Naive thymus-derived CD4-positive, alpha-beta T cell (primary cell): ENCODE results near the gene GVQW3. TPM values are rescaled to one million over a fixed set of nuclear protein-coding genes. Genes with fewer than 3 reads are reported as not detected.

Experiments used
- ATAC-seq: fragments of 150-1000 bp; cut with Tn5 transposase; 2 replicates; pipeline ENCODE4 v1.10.0; 2021; ENCODE audit warnings: mild to moderate bottlenecking, moderate library complexity
- CTCF ChIA-PET: fragments of 350-600 bp; sonication (Branson Sonifier 250); formaldehyde crosslinking; loops from one replicate; lab custom pipeline; 2021; ENCODE audit warnings: antibody characterized with exemption; lab: Charles Lee
- POLR2A ChIA-PET: fragments of 350-600 bp; sonication (Branson Sonifier 250); formaldehyde crosslinking; loops from one replicate; lab custom pipeline; 2021; ENCODE audit warnings: antibody characterized with exemption, inconsistent platforms; lab: Charles Lee
- DNase-seq, 9 donors: peaks; one replicate each; pipeline versions ENCODE4 v3.0.0 to v3.0.0-alpha.2; 2020 to 2022; ENCODE audit warnings: mixed read lengths in 1 of 9
- H3K27ac ChIP-seq: one replicate; pipeline ENCODE4 v1.7.0; 2013; ENCODE audit warnings: mild to moderate bottlenecking, low read depth, low read length, moderate library complexity
- H3K27me3 ChIP-seq, 2 donors: one replicate each; pipeline ENCODE4 v1.7.0; 2013; ENCODE audit warnings: low read length in 2 of 2, mild to moderate bottlenecking in 2 of 2, moderate library complexity in 2 of 2; ENCODE audit not compliant: control insufficient read depth in 2 of 2, insufficient read depth in 2 of 2
- H3K36me3 ChIP-seq, 3 experiments: 1 replicate in 2 of 3; 2 replicates in 1 of 3; pipeline ENCODE4 v1.7.0; 2013; ENCODE audit warnings: low read length in 3 of 3, mild to moderate bottlenecking in 3 of 3, moderate library complexity in 1 of 3; ENCODE audit not compliant: insufficient read depth in 3 of 3, control insufficient read depth in 2 of 3
- H3K4me1 ChIP-seq, 2 donors: one replicate each; pipeline ENCODE4 v1.7.0; 2013; ENCODE audit warnings: low read length in 2 of 2, mild to moderate bottlenecking in 2 of 2, moderate library complexity in 1 of 2; ENCODE audit not compliant: control insufficient read depth in 2 of 2, insufficient read depth in 2 of 2
- H3K4me3 ChIP-seq: 2 replicates; pipeline ENCODE4 v1.7.0; 2013; ENCODE audit warnings: mild to moderate bottlenecking, low read length
- H3K9me3 ChIP-seq, 3 experiments: 1 replicate in 2 of 3; 2 replicates in 1 of 3; pipeline ENCODE4 v1.7.0; 2013; ENCODE audit warnings: low read length in 3 of 3; ENCODE audit not compliant: control insufficient read depth in 2 of 3
- H3K27ac Mint-ChIP-seq, 9 donors: one replicate each; pipeline ENCODE4 v1.8.0; 2020 to 2022; ENCODE audit warnings: mixed read lengths in 9 of 9, mild to moderate bottlenecking in 8 of 9, moderate library complexity in 5 of 9, inconsistent platforms in 2 of 9
- H3K27me3 Mint-ChIP-seq, 5 donors: one replicate each; pipeline ENCODE4 v1.8.0; 2021 to 2022; ENCODE audit warnings: mixed read lengths in 5 of 5, mild to moderate bottlenecking in 1 of 5
- H3K36me3 Mint-ChIP-seq, 5 donors: one replicate each; pipeline ENCODE4 v1.8.0; 2020 to 2022; ENCODE audit warnings: mixed read lengths in 5 of 5, mild to moderate bottlenecking in 3 of 5, inconsistent platforms in 1 of 5
- H3K4me1 Mint-ChIP-seq, 7 donors: one replicate each; pipeline ENCODE4 v1.8.0; 2020 to 2022; ENCODE audit warnings: mixed read lengths in 7 of 7, mild to moderate bottlenecking in 3 of 7, inconsistent platforms in 1 of 7
- H3K4me3 Mint-ChIP-seq, 10 donors: one replicate each; pipeline ENCODE4 v1.8.0; 2020 to 2022; ENCODE audit warnings: mild to moderate bottlenecking in 10 of 10, mixed read lengths in 10 of 10, moderate library complexity in 6 of 10, inconsistent platforms in 2 of 10
- H3K9me3 Mint-ChIP-seq, 11 donors: one replicate each; pipeline ENCODE4 v1.8.0; 2020 to 2022; ENCODE audit warnings: mixed read lengths in 11 of 11, mild to moderate bottlenecking in 4 of 11, inconsistent platforms in 1 of 11, moderate library complexity in 1 of 11
- intact Hi-C, 2 donors: fragments of 100-400 bp; cut with micrococcal nuclease; formaldehyde crosslinking; loops; one replicate each; pipeline ENCODE4 v1.15.1; 2023
- polyA plus RNA-seq, 2 donors: library from polyadenylated mRNA; unstranded; fragments of 300-500 nt; fragmentation: Illumina TruSeq; gene quantifications; one replicate each; pipeline ENCODE4 v1.2.3, GENCODE V29; 2021
- total RNA-seq, 6 experiments: library from RNA in 5 of 6; stranded (reverse) in 5 of 6; gene quantifications; 1 replicate in 5 of 6; 2 replicates in 1 of 6; pipeline ENCODE4 v1.2.3 and lab custom pipeline; 2021 to 2026

Gene GVQW3
- total and polyA plus RNA-seq, 7 experiments from 2014 or later = 2.1 to 9.1 (median 5.4) TPM

DNA sequence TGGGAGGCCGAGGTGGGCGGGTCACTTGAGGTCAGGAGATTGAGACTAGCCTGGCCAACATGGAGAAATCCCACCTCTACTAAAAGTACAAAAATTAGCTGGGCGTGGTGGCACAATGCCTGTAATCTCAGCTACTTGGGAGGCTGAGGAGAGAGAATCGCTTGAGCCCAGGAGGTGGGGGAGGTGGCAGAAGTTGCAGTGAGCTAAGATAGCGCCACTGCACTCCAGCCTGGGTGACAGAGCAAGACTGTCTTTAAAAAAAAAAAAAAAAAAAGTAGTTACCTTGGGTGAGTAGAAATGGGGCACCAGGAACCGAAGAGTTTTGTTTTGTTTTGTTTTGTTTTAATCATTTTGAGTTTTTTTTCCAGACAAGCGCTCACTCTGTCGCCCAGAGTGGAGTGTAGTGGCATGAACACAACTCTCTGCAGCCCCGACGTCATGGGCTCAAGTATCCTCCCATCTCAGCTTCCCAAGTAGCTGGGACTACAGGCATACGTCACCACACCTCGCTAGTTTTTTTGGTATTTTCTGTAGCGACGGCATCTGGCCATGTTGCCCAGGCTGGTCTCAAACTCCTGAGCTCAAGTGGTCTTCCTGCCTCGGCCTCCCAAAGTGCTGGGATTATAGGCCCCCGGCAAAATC, 16.0 kb upstream of the GVQW3 start:
- H3K27ac Mint-ChIP-seq = no peak overlapping the region
- POLR2A ChIA-PET = no interaction called here
- peaks cover 0 to 28% (median 10%) of the 10 kb centered on the region in 5 donors for H3K36me3 Mint-ChIP-seq
- intact Hi-C loops = no loop called here
- ATAC-seq (no peak), DNase-seq (no peak)
- H3K9me3 Mint-ChIP-seq = no peaks in the 10 kb centered on the region
- H3K27ac ChIP-seq = no peak overlapping the region
- peaks cover 12 to 48% (median 35%) of the 10 kb centered on the region in 7 donors for H3K4me1 Mint-ChIP-seq
- no peaks in the 10 kb centered on the region for H3K4me1 ChIP-seq
- no peak overlapping the region for H3K4me3 Mint-ChIP-seq
- H3K4me3 ChIP-seq = no peak overlapping the region
- H3K27me3 ChIP-seq = no peaks in the 10 kb centered on the region
- H3K9me3 ChIP-seq = no peaks in the 10 kb centered on the region
- H3K36me3 ChIP-seq = peaks cover 0 to 17% (median 0%) of the 10 kb centered on the region in 3 experiments
- no peaks in the 10 kb centered on the region for H3K27me3 Mint-ChIP-seq
- CTCF ChIA-PET = no interaction called here

DNA sequence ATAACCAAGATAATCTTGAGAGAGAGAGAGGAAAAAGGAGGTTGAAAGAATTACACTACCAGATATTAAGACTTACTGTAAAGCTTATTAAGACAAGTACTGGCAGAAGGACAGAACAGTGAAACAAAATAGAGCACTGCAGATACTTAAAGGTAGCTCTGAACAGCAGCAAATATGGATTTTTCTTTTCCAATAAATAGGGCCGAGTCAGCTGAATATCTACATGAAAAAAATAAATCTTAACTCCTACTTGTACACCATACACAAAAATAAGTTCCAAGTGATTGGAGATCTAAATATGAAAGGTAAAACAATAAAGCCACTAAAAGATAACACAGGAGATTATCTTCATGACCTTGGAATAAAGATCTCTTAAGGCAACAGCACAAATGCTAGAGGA, 12.6 kb upstream of the GVQW3 start:
- Histone ChIP-seq H3K4me3 (no peak overlapping the region), H3K27ac (no peak overlapping the region), H3K9me3 (no peaks in the 10 kb centered on the region), H3K4me1 (no peaks in the 10 kb centered on the region), H3K27me3 (no peaks in the 10 kb centered on the region), H3K36me3 (peaks cover 0 to 12% (median 0%) of the 10 kb centered on the region in 3 experiments)
- peak overlapping the region in 3 of 9 donors; percentile 10 to 32 (median 13) for H3K27ac Mint-ChIP-seq
- DNase-seq (no peak), ATAC-seq (no peak)
- peaks cover 0 to 18% (median 9%) of the 10 kb centered on the region in 5 donors for H3K36me3 Mint-ChIP-seq
- H3K4me1 Mint-ChIP-seq = peaks cover 19 to 59% (median 40%) of the 10 kb centered on the region in 7 donors
- no peak overlapping the region for H3K4me3 Mint-ChIP-seq
- intact Hi-C loops = no loop called here
- CTCF ChIA-PET = no interaction called here
- POLR2A ChIA-PET = no interaction called here
- no peaks in the 10 kb centered on the region for H3K27me3 Mint-ChIP-seq
- no peaks in the 10 kb centered on the region for H3K9me3 Mint-ChIP-seq

DNA sequence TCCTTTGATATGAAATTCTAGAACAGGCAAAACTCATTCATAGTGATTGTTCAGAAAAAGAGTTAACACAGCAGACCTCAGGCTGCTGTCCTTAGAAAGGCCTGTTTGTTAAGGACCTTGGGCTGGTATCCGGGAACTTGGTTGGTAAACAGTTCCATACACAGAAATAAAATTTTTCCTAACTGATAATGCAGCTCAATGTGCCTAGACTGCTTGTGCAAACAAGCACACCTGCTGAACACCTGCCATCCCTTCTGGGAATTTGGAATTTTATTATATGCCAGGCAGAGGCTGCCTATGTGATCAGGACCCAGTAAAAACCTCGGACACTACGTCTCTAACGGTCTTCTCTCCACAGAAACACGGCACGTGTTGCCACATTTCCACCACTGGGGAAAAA, 11.7 kb upstream of the GVQW3 start:
- CTCF ChIA-PET = no interaction called here
- Histone ChIP-seq H3K27me3 (no peaks in the 10 kb centered on the region), H3K4me1 (no peaks in the 10 kb centered on the region), H3K36me3 (peaks cover 0 to 8% (median 0%) of the 10 kb centered on the region in 3 experiments), H3K4me3 (no peak overlapping the region), H3K9me3 (no peaks in the 10 kb centered on the region), H3K27ac (no peak overlapping the region)
- H3K4me3 Mint-ChIP-seq = no peak overlapping the region
- H3K27me3 Mint-ChIP-seq = no peaks in the 10 kb centered on the region
- intact Hi-C loops = no loop called here
- H3K4me1 Mint-ChIP-seq = peaks cover 24 to 65% (median 46%) of the 10 kb centered on the region in 7 donors
- POLR2A ChIA-PET = no interaction called here
- no peak overlapping the region for H3K27ac Mint-ChIP-seq
- H3K9me3 Mint-ChIP-seq = no peaks in the 10 kb centered on the region
- DNase-seq (no peak), ATAC-seq (no peak)
- H3K36me3 Mint-ChIP-seq = peaks cover 0 to 13% (median 6%) of the 10 kb centered on the region in 5 donors

DNA sequence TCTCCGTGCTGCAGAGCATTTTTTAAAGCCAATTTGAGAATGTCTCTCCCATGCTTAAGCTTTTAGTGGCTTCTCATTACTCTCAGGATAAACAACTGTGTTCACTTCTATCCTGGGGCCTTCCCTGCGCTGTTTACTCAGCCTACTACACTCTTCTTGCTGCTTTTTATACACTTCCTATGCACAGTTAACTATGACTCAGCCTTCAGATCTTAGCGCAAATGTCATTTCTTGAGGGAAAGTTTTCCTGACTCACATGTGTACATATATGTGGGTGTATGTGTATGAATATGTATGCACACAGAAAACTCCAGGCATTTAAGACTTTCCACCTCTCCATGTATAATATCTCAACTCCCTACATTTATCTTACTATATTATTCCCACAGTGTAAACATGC, 10.0 kb upstream of the GVQW3 start:
- no peak for DNase-seq
- no peaks in the 10 kb centered on the region for H3K27me3 ChIP-seq
- Mint-ChIP-seq H3K27me3 (no peaks in the 10 kb centered on the region), H3K9me3 (no peaks in the 10 kb centered on the region), H3K4me3 (peak overlapping the region in 4 of 10 donors; percentile 2 to 22 (median 11)), H3K4me1 (peaks cover 27 to 72% (median 61%) of the 10 kb centered on the region in 7 donors), H3K27ac (peak overlapping the region in 6 of 9 donors; percentile 2 to 59 (median 10)), H3K36me3 (peaks cover 0 to 3% (median 0%) of the 10 kb centered on the region in 5 donors)
- H3K27ac ChIP-seq = no peak overlapping the region
- ChIA-PET CTCF (no interaction called here), POLR2A (no interaction called here)
- no peak overlapping the region for H3K4me3 ChIP-seq
- H3K36me3 ChIP-seq = no peaks in the 10 kb centered on the region
- ATAC-seq = peak; percentile 49
- H3K9me3 ChIP-seq = no peaks in the 10 kb centered on the region
- H3K4me1 ChIP-seq = peaks cover 0 to 2% of the 10 kb centered on the region in 2 donors
- intact Hi-C loops = no loop called here

DNA sequence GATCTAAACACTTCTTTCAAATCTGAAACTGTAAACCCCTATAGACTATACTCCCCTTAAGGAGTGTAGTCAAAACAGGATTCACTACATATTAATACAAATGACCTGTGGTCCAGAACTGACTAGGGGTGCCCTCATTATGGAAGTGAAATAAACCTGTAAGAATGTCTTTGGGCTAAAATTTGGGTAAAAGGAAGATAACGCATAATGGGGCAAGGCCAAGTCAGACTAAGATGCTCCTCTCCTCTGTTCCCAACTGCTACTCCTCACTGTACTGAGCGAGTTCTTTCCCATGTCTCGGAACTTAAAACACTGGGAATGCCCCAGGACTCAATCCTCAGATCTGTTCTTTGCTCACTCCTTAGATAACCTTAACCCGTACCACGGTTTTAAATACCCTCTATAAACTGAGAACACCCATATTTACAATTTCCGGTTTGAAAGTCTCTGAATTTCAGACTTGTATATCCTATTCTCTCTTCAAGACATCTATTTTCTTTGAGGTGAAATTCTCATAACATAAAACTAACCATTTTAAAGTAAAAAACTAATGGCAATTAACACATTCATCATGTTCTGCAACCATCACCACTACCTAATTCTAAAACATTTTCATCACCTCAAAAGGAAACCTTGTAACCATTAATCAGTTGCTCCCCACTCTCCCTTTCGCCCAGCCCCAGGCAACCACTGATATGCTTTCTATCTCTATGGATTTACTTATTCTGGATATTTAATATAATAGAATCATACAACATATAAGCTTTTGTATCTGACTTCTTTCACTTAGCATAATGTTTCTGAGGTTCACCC, 4.2 kb upstream of the GVQW3 start:
- DNase-seq (no peak), ATAC-seq (no peak)
- Histone ChIP-seq H3K4me1 (peaks cover 15 to 33% of the 10 kb centered on the region in 2 donors), H3K27me3 (no peaks in the 10 kb centered on the region), H3K27ac (no peak overlapping the region), H3K36me3 (no peaks in the 10 kb centered on the region), H3K4me3 (no peak overlapping the region), H3K9me3 (no peaks in the 10 kb centered on the region)
- peak overlapping the region in 2 of 9 donors; percentile 19 to 49 for H3K27ac Mint-ChIP-seq
- H3K36me3 Mint-ChIP-seq = no peaks in the 10 kb centered on the region
- CTCF ChIA-PET = no interaction called here
- POLR2A ChIA-PET = no interaction called here
- no peaks in the 10 kb centered on the region for H3K27me3 Mint-ChIP-seq
- H3K4me3 Mint-ChIP-seq = peak overlapping the region in 1 of 10 donors; percentile 35
- peaks cover 44 to 74% (median 68%) of the 10 kb centered on the region in 7 donors for H3K4me1 Mint-ChIP-seq
- no peaks in the 10 kb centered on the region for H3K9me3 Mint-ChIP-seq
- intact Hi-C loops = no loop called here

DNA sequence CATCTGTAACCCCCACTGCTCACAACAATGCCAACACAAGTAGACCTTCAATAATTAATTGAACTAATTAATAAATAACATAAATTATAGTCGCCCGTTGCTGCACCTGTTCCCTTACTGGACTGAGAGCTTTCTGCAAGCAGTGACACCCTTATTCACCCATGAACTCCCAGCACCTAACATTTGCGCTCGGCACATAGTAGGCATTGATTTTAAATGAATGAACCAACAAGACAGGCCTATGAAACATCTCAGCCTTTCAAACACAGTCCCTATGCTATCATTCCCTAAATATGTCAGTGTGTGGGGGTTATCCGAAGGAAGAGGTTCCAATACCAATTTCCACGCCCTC, 1.3 kb upstream of the GVQW3 start:
- Histone ChIP-seq H3K4me1 (peaks cover 22 to 44% of the 10 kb centered on the region in 2 donors), H3K27me3 (no peaks in the 10 kb centered on the region), H3K36me3 (no peaks in the 10 kb centered on the region), H3K27ac (peak overlapping the region; percentile 72), H3K9me3 (no peaks in the 10 kb centered on the region), H3K4me3 (peak overlapping the region; percentile 63)
- no peaks in the 10 kb centered on the region for H3K9me3 Mint-ChIP-seq
- peaks cover 51 to 80% (median 73%) of the 10 kb centered on the region in 7 donors for H3K4me1 Mint-ChIP-seq
- intact Hi-C loops = loop anchor here (2.0 to 10.0 kb wide), 4 partner anchors 852 to 1982 kb away; partner anchors contain the start of genes GDPD5 (in 1 of the 2), INTS4 (in 1 of the 2), KCTD21 (in 1 of the 2) and PGM2L1 (in 1 of the 2)
- CTCF ChIA-PET = no interaction called here
- peak overlapping the region; percentile 89 to 98 (median 96) for H3K4me3 Mint-ChIP-seq
- ATAC-seq = no peak
- peak overlapping the region; percentile 75 to 98 (median 92) for H3K27ac Mint-ChIP-seq
- no peaks in the 10 kb centered on the region for H3K27me3 Mint-ChIP-seq
- DNase-seq = no peak
- POLR2A ChIA-PET = no interaction called here
- H3K36me3 Mint-ChIP-seq = peaks cover 0 to 5% (median 0%) of the 10 kb centered on the region in 5 donors
